ENCODE measurements around the gene UCK1.

The UCK1 gene

DNA sequence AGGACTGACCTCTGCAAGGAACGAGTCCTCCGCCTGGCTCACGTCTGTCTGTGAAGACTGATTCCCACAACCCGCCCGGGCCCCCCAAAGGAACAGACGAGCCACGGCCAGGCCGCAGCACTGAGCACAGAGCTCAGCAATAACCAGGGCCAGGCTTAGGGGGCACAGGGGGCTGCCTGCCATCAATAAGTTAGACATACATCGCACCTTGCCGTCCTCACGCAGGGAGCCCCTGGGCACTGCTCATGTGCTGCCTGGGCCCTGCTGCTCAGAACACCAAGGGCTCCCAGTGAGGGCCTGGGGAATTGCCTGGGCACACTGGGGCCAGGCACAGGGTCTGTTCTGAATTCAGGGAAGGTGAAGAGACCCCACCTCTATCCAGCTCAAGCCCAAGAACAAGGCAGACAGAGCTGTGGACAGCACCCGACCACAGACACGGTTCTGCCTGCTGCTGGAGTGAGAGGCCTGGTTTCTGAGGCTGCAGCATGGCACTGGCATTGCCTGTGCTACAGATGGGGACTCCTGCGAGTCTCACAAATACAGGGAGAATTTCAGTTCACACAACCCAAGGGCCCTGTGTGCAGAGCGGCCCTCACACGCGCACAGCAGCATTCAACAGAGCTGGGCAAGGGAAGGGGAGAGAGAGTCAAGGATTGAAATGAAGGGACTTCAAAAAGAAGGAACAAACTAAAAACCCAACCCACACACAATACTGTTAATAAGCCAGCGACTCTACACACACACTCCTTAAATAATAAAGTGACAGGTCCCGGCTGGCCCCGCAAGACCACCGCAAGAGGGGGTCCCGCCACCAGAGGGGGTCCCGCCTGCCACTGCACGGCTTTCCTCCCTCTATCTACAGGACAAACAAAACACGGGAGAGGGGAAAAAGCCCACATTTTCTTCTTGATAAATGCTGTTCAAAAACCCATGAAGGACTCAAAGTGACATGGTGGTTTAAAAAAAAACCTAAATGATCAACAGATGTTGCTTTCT, 46.2 kb upstream of the UCK1 start:
- H3K27ac ChIP-seq: no peak overlapping the region

DNA sequence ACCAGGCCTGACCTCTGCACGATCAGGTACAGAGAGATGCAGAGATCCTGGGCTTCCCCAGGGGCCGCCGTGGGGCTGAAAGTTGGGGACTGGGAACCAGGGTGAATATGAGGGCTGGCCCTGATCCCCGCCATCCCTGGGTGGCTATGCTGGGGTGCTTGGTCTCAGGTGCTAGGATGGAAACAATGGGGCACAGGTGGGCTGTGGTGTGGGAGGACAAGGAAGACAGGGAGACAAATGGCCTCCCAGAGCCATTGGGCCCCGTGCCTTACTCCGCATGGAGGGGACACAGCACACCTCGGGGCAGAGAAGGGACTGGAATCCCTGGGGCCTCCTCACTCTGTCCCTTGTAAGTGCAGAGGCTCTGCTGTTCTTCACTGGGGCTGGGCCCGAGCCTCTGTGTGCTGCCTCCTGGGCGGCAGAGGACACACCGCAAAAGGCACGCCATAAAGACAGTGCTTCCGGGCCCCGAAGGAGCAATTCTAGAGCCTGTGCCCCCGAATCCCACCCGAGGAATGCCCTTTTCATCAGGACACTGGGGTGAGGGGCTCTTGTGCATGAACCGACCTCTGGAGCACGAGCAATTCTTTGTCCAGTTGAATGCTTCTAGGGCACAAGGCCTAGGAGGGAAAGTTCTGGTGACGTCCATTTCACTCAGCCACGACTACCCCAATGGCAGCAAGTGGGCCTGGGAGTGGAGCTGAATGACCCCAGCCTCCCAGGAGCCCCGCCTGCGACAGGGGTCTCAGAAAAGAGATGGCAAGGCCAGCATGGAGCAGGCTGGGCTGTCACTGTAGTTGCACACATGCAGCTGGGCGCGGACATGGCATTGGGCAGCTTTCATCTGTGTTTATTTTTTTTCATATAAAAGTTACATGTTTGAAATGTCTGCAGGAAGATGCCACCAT, 45.1 kb upstream of the UCK1 start:
- Histone ChIP-seq H3K36me3 (replicated peaks) (peaks cover 18% of the 10 kb centered on the region), H3K4me3 (ENCODE audit: low read depth, low read length) (no peak overlapping the region), H3K27ac (no peak overlapping the region), H3K27me3 (replicated peaks) (no peaks in the 10 kb centered on the region)
- no peak for DNase-seq
- in situ Hi-C loops (cut with HindIII; ENCODE audit: low pct_ligation_motif_present, low sequenced_read_pairs): no loop called here
- TF ChIP-seq, protein P1, sequence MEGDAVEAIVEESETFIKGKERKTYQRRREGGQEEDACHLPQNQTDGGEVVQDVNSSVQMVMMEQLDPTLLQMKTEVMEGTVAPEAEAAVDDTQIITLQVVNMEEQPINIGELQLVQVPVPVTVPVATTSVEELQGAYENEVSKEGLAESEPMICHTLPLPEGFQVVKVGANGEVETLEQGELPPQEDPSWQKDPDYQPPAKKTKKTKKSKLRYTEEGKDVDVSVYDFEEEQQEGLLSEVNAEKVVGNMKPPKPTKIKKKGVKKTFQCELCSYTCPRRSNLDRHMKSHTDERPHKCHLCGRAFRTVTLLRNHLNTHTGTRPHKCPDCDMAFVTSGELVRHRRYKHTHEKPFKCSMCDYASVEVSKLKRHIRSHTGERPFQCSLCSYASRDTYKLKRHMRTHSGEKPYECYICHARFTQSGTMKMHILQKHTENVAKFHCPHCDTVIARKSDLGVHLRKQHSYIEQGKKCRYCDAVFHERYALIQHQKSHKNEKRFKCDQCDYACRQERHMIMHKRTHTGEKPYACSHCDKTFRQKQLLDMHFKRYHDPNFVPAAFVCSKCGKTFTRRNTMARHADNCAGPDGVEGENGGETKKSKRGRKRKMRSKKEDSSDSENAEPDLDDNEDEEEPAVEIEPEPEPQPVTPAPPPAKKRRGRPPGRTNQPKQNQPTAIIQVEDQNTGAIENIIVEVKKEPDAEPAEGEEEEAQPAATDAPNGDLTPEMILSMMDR (IDR thresholded peaks at IDR 0.05; ENCODE audit: low read depth, low read length, missing control alignments): no peak

More for the DNA sequence above, 46.2 kb upstream of the UCK1 start:
- no peaks in the 10 kb centered on the region for H3K27me3 ChIP-seq (replicated peaks)
- peaks cover 18% of the 10 kb centered on the region for H3K36me3 ChIP-seq (replicated peaks)
- in situ Hi-C loops (cut with HindIII; ENCODE audit: low pct_ligation_motif_present, low sequenced_read_pairs): no loop called here
- H3K4me3 ChIP-seq (ENCODE audit: low read depth, low read length): no peak overlapping the region
- no peak for DNase-seq
- TF ChIP-seq, protein P1 (IDR thresholded peaks at IDR 0.05; ENCODE audit: low read depth, low read length, missing control alignments): no peak

DNA sequence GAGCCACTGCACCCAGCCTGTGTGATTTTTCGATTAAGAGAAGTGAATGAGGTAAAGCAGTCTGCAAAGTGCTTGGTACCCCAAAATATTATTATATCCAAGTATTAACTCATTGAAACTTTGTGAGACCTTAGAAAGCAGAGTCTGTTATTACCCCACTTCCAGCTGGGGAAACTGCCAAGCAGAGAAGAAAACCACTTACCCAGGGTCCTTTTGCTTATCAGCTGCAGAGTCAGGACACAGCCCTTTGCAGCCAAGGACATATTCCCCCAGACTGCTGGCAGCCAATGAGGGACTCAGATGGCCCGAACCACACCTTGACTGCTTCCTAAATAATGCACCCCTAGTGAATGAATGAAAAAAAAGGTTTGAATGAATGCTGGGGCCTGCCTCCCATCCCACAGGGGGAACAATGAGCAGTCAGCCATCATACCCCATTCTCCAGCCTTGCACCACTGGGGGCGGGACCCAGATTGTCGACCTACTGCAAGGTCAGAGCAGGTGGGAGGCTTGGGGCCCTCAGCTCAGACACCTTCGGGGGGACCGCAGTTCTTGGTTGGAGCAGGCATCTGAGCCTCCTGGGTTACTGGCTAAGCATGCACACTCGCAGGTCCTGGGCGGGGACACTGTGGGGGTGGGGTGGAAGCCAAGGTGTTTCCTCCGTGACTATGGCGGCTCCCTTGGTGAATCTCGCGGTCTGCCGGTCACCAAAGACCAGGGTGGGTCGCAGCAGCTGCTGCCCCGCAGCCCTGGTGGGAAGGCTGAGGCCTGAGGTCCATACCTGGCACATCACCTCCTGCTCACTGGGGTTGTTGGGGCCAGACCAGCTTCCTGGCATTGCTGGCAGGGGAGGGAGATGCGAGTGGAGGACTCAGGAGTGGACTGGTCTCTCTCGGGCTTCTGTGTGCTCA, 43.9 kb upstream of the UCK1 start:
- TF ChIP-seq, protein P1 (IDR thresholded peaks at IDR 0.05; ENCODE audit: low read depth, low read length, missing control alignments): no peak
- H3K4me3 ChIP-seq (ENCODE audit: low read depth, low read length): no peak overlapping the region
- H3K27ac ChIP-seq: no peak overlapping the region
- H3K36me3 ChIP-seq (replicated peaks): peaks cover 11% of the 10 kb centered on the region
- in situ Hi-C loops (cut with HindIII; ENCODE audit: low pct_ligation_motif_present, low sequenced_read_pairs): no loop called here
- no peaks in the 10 kb centered on the region for H3K27me3 ChIP-seq (replicated peaks)
- no peak for DNase-seq

DNA sequence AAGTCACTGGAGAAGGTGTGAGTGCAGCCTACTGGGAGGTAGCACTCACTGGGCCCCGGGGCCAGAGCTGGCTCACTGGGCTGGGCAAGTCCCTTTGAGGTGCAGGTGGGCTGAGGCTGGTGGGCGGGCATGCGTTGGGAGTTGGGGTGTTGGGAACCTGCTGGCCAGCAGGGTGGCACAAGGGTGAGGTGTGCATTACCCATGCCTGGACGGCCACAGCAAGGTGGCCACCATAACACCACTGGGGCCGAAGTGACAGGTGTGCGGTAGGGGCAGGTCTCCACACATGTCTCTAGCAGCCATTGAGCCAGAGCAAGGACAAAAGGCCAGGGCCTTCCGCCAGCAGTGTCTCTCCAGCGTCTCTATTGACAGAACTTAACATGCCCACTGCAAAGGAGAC, 36.8 kb upstream of the UCK1 start:
- no peak for DNase-seq
- Histone ChIP-seq H3K27ac (no peak overlapping the region), H3K27me3 (replicated peaks) (no peaks in the 10 kb centered on the region), H3K4me3 (ENCODE audit: low read depth, low read length) (no peak overlapping the region), H3K36me3 (replicated peaks) (no peaks in the 10 kb centered on the region)
- in situ Hi-C loops (cut with HindIII; ENCODE audit: low pct_ligation_motif_present, low sequenced_read_pairs): no loop called here
- TF ChIP-seq, protein P1 (IDR thresholded peaks at IDR 0.05; ENCODE audit: low read depth, low read length, missing control alignments): no peak

DNA sequence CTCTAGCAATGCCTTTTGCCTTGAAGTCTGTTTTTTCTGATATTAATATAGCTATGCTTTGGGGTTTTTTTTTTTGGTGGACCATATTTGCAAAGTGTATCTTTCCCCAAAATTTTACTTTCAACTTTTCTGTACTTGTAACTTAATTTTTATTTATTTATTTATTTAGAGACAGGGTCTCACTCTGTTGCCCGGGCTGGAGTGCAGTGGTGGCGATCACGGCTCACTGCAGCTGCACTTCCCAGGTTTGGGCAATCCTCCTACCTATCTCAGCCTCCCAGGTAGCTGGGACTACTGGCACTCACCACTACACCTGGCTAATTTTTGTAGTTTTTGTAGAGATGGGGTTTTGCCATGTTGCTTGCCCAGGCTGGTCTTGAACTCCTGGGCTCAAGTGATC, 35.1 kb upstream of the UCK1 start:
- TF ChIP-seq, protein P1 (IDR thresholded peaks at IDR 0.05; ENCODE audit: low read depth, low read length, missing control alignments): no peak
- H3K4me3 ChIP-seq (ENCODE audit: low read depth, low read length): no peak overlapping the region
- H3K27me3 ChIP-seq (replicated peaks): no peaks in the 10 kb centered on the region
- no peaks in the 10 kb centered on the region for H3K36me3 ChIP-seq (replicated peaks)
- DNase-seq: no peak
- in situ Hi-C loops (cut with HindIII; ENCODE audit: low pct_ligation_motif_present, low sequenced_read_pairs): no loop called here
- no peak overlapping the region for H3K27ac ChIP-seq

Measured in brain microvascular endothelial cell (primary cell).